ENCODE results near the gene PTCD1. TPM values are rescaled to one million over a fixed set of nuclear protein-coding genes. Genes with fewer than 3 reads are reported as not detected.

The PTCD1 gene
- total and polyA plus RNA-seq, 2 of the 8 experiments (the other 6 are each of a cell fraction or from before 2014, with no cell fraction given): 7.5 to 7.6 TPM

GRCh38 chr7:99422625-99423024 lies 16.0 kb downstream of the PTCD1 start:
- Histone ChIP-seq H3K4me2 (ENCODE audit: insufficient read depth in 1 of 2, low read depth in 2 of 2, low read length in 2 of 2) (no peak overlapping the region), H4K5ac (ENCODE audit: insufficient read length, low read depth, low read length) (no peak overlapping the region), H3K18ac (ENCODE audit: extremely low read depth, low read length) (no peak overlapping the region), H2BK15ac (ENCODE audit: low read length) (no peak overlapping the region), H3K56ac (replicated peaks; ENCODE audit: insufficient read length, low read depth, low read length) (no peak overlapping the region), H4K20me1 (replicated peaks in 1 of 2; ENCODE audit: control insufficient read depth in 1 of 2, insufficient read depth in 2 of 2, low read length in 2 of 2) (peaks cover 3 to 13% of the 10 kb centered on the region in 2 experiments), H2AFZ (ENCODE audit: low read length) (no peak overlapping the region), H3K27ac (ENCODE audit: low read depth, low read length) (no peak overlapping the region), H3K14ac (ENCODE audit: insufficient read length) (no peak overlapping the region), H4K8ac (ENCODE audit: extremely low read depth, insufficient read depth, low read length) (no peak overlapping the region), H3K9ac (replicated peaks in 1 of 4; ENCODE audit: extremely low read depth in 1 of 4, low read depth in 3 of 4, low read length in 3 of 4) (no peak overlapping the region), H3K9me3 (ENCODE audit: insufficient read depth in 2 of 2, low read depth in 1 of 2, low read length in 1 of 2) (no peaks in the 10 kb centered on the region; a peak in 1 of 4 replicates), H3K36me3 (ENCODE audit: control insufficient read depth in 2 of 4, insufficient read depth in 4 of 4, low read length in 3 of 4) (peaks cover 22 to 63% (median 51%) of the 10 kb centered on the region in 4 experiments), H3K27me3 (replicated peaks in 1 of 4; ENCODE audit: control insufficient read depth in 3 of 4, extremely low read depth in 1 of 4, insufficient read depth in 3 of 4, low read length in 3 of 4) (no peaks in the 10 kb centered on the region; a peak in 1 of 7 replicates), H2BK12ac (ENCODE audit: low read depth, low read length) (no peak overlapping the region), H3K79me2 (ENCODE audit: control insufficient read depth in 1 of 2, insufficient read depth in 2 of 2, low read length in 2 of 2) (no peaks in the 10 kb centered on the region), H3K4me3 (ENCODE audit: extremely low read depth in 1 of 4, insufficient read depth in 2 of 4, low read depth in 3 of 4, low read length in 4 of 4) (no peak overlapping the region), H2BK120ac (replicated peaks; ENCODE audit: low read depth, low read length) (no peak overlapping the region), H2BK20ac (ENCODE audit: low read length) (no peak overlapping the region), H3K4me1 (replicated peaks in 1 of 4; ENCODE audit: control insufficient read depth in 3 of 4, insufficient read depth in 4 of 4, low read length in 3 of 4) (no peaks in the 10 kb centered on the region; a peak in 1 of 7 replicates), H3K79me1 (ENCODE audit: low read depth, low read length) (no peaks in the 10 kb centered on the region; the same call in none of the 2 replicates), H2AK5ac (ENCODE audit: low read depth, low read length) (no peak overlapping the region), H4K91ac (replicated peaks; ENCODE audit: insufficient read length, low read length) (no peak overlapping the region), H3K23me2 (ENCODE audit: low read depth, low read length) (no peaks in the 10 kb centered on the region), H3K23ac (ENCODE audit: insufficient read length) (no peak overlapping the region), H3K4ac (replicated peaks; ENCODE audit: insufficient read length, low read depth, low read length) (no peak overlapping the region), H2BK5ac (ENCODE audit: low read depth, low read length) (no peak overlapping the region)
- DNase-seq (ENCODE audit: low read depth in 1 of 2, low spot score in 2 of 2): no peak
- 91% methylated on average over 5 of the region's 5 CpGs; no CpG with 5 or more reads in 1 of the 2 experiments for WGBS, 2 experiments (ENCODE audit: extremely low coverage in 1 of 2, insufficient coverage in 1 of 2, insufficient read length in 1 of 2, insufficient replicate concordance in 2 of 2, low coverage in 1 of 2, low lambda C conversion rate in 2 of 2, missing lambda C conversion rate in 1 of 2)
- ChIA-PET CTCF (ENCODE audit: partially characterized antibody) (interaction anchor here (0.7 to 1.1 kb wide), 3 partner anchors 19 to 44 kb away, joined by 3 read pairs; partner anchors contain the start of gene ATP5MF), POLR2A (ENCODE audit: partially characterized antibody) (interaction anchor here (0.6 to 4.3 kb wide), 11 partner anchors 9 to 512 kb away, joined by 3 to 25 read pairs (median 3); partner anchors contain the start of genes BUD31, CPSF4, PDAP1 and PTCD1)
- FAIRE-seq: no peak
- TF ChIP-seq, protein P1, sequence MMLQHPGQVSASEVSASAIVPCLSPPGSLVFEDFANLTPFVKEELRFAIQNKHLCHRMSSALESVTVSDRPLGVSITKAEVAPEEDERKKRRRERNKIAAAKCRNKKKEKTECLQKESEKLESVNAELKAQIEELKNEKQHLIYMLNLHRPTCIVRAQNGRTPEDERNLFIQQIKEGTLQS (IDR thresholded peaks at IDR 0.05; ENCODE audit: insufficient read depth, low read depth, low read length): no peak
- no peak for TF ChIP-seq TBP (IDR thresholded peaks at IDR 0.05; ENCODE audit: low read depth, low read length)
